ENCODE data around the gene NLRP4. TPM values are rescaled to one million over a fixed set of nuclear protein-coding genes. Genes with fewer than 3 reads are reported as not detected.

NLRP4 gene
- total and polyA plus RNA-seq, 2 of the 4 experiments (the other 2 are of a cell fraction): not detected

- no peak for TF ChIP-seq MXI1 (IDR thresholded peaks at IDR 0.05; ENCODE audit: borderline replicate concordance, low read depth, low read length)
- TF ChIP-seq SMC3 (IDR thresholded peaks at IDR 0.05; ENCODE audit: low read depth, low read length): no peak
- TF ChIP-seq, protein P1, sequence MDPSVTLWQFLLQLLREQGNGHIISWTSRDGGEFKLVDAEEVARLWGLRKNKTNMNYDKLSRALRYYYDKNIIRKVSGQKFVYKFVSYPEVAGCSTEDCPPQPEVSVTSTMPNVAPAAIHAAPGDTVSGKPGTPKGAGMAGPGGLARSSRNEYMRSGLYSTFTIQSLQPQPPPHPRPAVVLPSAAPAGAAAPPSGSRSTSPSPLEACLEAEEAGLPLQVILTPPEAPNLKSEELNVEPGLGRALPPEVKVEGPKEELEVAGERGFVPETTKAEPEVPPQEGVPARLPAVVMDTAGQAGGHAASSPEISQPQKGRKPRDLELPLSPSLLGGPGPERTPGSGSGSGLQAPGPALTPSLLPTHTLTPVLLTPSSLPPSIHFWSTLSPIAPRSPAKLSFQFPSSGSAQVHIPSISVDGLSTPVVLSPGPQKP (IDR thresholded peaks at IDR 0.05; ENCODE audit: borderline replicate concordance, low read depth, low read length): no peak
- no peak for TF ChIP-seq RAD21 (IDR thresholded peaks at IDR 0.05; ENCODE audit: low read length)
- TF ChIP-seq USF2 (IDR thresholded peaks at IDR 0.05; ENCODE audit: low read depth, low read length): no peak
- no peak for TF ChIP-seq RFX5 (IDR thresholded peaks at IDR 0.05; ENCODE audit: low read depth, low read length)
- TF ChIP-seq CEBPB (IDR thresholded peaks at IDR 0.05; ENCODE audit: low read depth, low read length): no peak
- in situ Hi-C loops (cut with MboI; ENCODE audit: low sequenced_read_pairs) (no loop called here), dilution Hi-C loops (cut with HindIII; ENCODE audit: low sequenced_read_pairs, unreplicated experiment) (no loop called here), intact Hi-C loops (cut with micrococcal nuclease) (no loop called here)
- Histone ChIP-seq H2AK5ac (ENCODE audit: low read depth, low read length) (no peak overlapping the region), H3K36me3 (ENCODE audit: control insufficient read depth, insufficient read depth, low read length) (no peaks in the 10 kb centered on the region), H3K27ac (ENCODE audit: insufficient read depth, low read length) (no peak overlapping the region), H3K9ac (ENCODE audit: low read depth, low read length) (no peak overlapping the region), H3K18ac (ENCODE audit: low read depth, low read length) (no peak overlapping the region), H4K91ac (ENCODE audit: insufficient read depth, low read depth, low read length) (no peak overlapping the region), H4K5ac (ENCODE audit: low read depth, low read length) (no peak overlapping the region), H3K14ac (replicated peaks; ENCODE audit: low read depth, low read length) (no peak overlapping the region), H2AK9ac (replicated peaks; ENCODE audit: low read depth, low read length, poor library complexity) (no peak overlapping the region), H3K9me3 (ENCODE audit: control insufficient read depth, insufficient read depth, low read length) (peaks cover 17% of the 10 kb centered on the region; the same call in 1 of the 2 replicates), H2BK120ac (ENCODE audit: low read depth, low read length) (no peak overlapping the region), H2BK5ac (ENCODE audit: low read depth, low read length, poor library complexity, severe bottlenecking) (no peak overlapping the region), H3K79me1 (ENCODE audit: low read depth in 1 of 2, low read length in 2 of 2) (no peaks in the 10 kb centered on the region), H3K4me1 (ENCODE audit: control insufficient read depth, insufficient read depth, low read length) (no peaks in the 10 kb centered on the region), H3K27me3 (ENCODE audit: control insufficient read depth, insufficient read depth, low read length) (no peaks in the 10 kb centered on the region), H3K4me3 (ENCODE audit: insufficient read depth, low read depth, low read length) (no peak overlapping the region), H3K9me1 (ENCODE audit: insufficient read depth, low read length) (no peaks in the 10 kb centered on the region), H2AFZ (replicated peaks; ENCODE audit: low read length, poor library complexity) (no peak overlapping the region), H2BK20ac (ENCODE audit: low read depth, low read length) (no peak overlapping the region), H3K4ac (ENCODE audit: low read depth, low read length) (no peak overlapping the region), H3K23ac (ENCODE audit: low read depth, low read length) (no peak overlapping the region), H3K56ac (ENCODE audit: extremely low read depth, insufficient read depth, low read length) (no peak overlapping the region), H2BK15ac (ENCODE audit: low read depth, low read length) (no peak overlapping the region), H3K4me2 (ENCODE audit: low read depth, low read length) (no peak overlapping the region), H4K20me1 (ENCODE audit: insufficient read depth, low read length) (no peaks in the 10 kb centered on the region), H4K8ac (ENCODE audit: low read depth in 2 of 2, low read length in 2 of 2) (no peak overlapping the region)
- ATAC-seq (ENCODE audit: low read depth) (no peak), DNase-seq (no peak)
- CTCF ChIA-PET: no interaction called here
- no CpG with 5 or more reads among the region's 4 CpGs for WGBS, 2 experiments (ENCODE audit: extremely low coverage in 2 of 2, insufficient read length in 1 of 2)
- BruUV-seq (replicated peaks): no TSS peak
- POLR2A ChIA-PET (ENCODE audit: unreplicated experiment): no interaction called here
These were observed 2.6 kb downstream of the NLRP4 start for GRCh38 chr19:55838906-55839305.
